Fibroblast of lung (primary cell): Measurements from ENCODE around the gene FGF5. TPM values are rescaled to one million over a fixed set of nuclear protein-coding genes. Genes with fewer than 3 reads are reported as not detected.
"Not testable (repeated sequence)": the region's sequence is repeated elsewhere in the genome, so short reads cannot be mapped to it uniquely, and the experiment has no call there.

Experiments
- DNase-seq, 2 donors: peaks; one replicate each; pipeline versions ENCODE4 v3.0.0 to v3.0.0-alpha.2; 2010; ENCODE audit warnings: low read depth in 2 of 2
- H2AFZ ChIP-seq: 2 replicates; pipeline ENCODE4 v1.5.1; 2012; ENCODE audit warnings: low read length, control low read depth, inconsistent platforms
- H3K27ac ChIP-seq: 2 replicates; pipeline ENCODE4 v1.5.1; 2011; ENCODE audit warnings: low read length, control low read depth; ENCODE audit not compliant: insufficient read depth
- H3K27me3 ChIP-seq: 2 replicates; pipeline ENCODE4 v1.5.1; 2011; ENCODE audit warnings: mild to moderate bottlenecking, low read length; ENCODE audit not compliant: control insufficient read depth, insufficient read depth
- H3K36me3 ChIP-seq: 2 replicates; pipeline ENCODE4 v1.5.1; 2011; ENCODE audit warnings: low read length; ENCODE audit not compliant: control insufficient read depth, insufficient read depth
- H3K4me1 ChIP-seq: 2 replicates; pipeline ENCODE4 v1.5.1; 2011; ENCODE audit warnings: low read length; ENCODE audit not compliant: control insufficient read depth, insufficient read depth; ENCODE audit errors: extremely low read depth
- H3K4me2 ChIP-seq: 2 replicates; pipeline ENCODE4 v1.5.1; 2011; ENCODE audit warnings: low read length, control low read depth; ENCODE audit not compliant: insufficient read depth; ENCODE audit errors: extremely low read depth
- H3K4me3 ChIP-seq, 4 experiments: fragments of 200-600 bp in 1 of 4; sonication (generic) in 1 of 4; replicated peaks in 1 of 4; 2 replicates each; pipeline ENCODE4 v1.5.1; 2011 to 2016; ENCODE audit warnings: low read length in 4 of 4, low read depth in 3 of 4, mild to moderate bottlenecking in 3 of 4, control low read depth in 2 of 4, inconsistent platforms in 1 of 4, mixed read lengths in 1 of 4; ENCODE audit not compliant: insufficient read depth in 1 of 4; ENCODE audit errors: control extremely low read depth in 1 of 4
- H3K79me2 ChIP-seq: 2 replicates; pipeline ENCODE4 v1.5.1; 2012; ENCODE audit warnings: mild to moderate bottlenecking, low read length, inconsistent platforms; ENCODE audit not compliant: control insufficient read depth, insufficient read depth
- H3K9ac ChIP-seq: 2 replicates; pipeline ENCODE4 v1.5.1; 2011; ENCODE audit warnings: mild to moderate bottlenecking, low read length, control low read depth; ENCODE audit not compliant: insufficient read depth
- H3K9me3 ChIP-seq: 2 replicates; pipeline ENCODE4 v1.5.1; 2012; ENCODE audit warnings: low read depth, low read length; ENCODE audit not compliant: control insufficient read depth, insufficient read depth
- H4K20me1 ChIP-seq: 2 replicates; pipeline ENCODE4 v1.5.1; 2011; ENCODE audit warnings: low read length; ENCODE audit not compliant: control insufficient read depth, insufficient read depth; ENCODE audit errors: extremely low read depth
- EZH2 ChIP-seq: IDR thresholded peaks from 2 replicates; pipeline ENCODE4 v1.5.1; 2012; ENCODE audit warnings: low read length, control low read depth, mild to moderate bottlenecking; ENCODE audit errors: missing control alignments
- polyA plus RNA-seq, 2 donors: library from polyadenylated mRNA; depleted of rRNA in 1 of 2; stranded (reverse) in 1 of 2; unstranded in 1 of 2; fragments of >200 nt; gene quantifications; 2 replicates each; pipeline ENCODE4 v1.2.1, GENCODE V29; 2011 to 2012; ENCODE audit warnings: missing spikeins in 1 of 2
- total RNA-seq: library from RNA; depleted of rRNA; stranded (reverse); fragments of >200 nt; gene quantifications from 2 replicates; pipeline ENCODE4 v1.2.1, GENCODE V29; 2014
- TF ChIP-seq, protein P1 (sequence below), 2 donors: IDR thresholded peaks in 1 of 2; conservative IDR thresholded peaks in 1 of 2; 1 replicate in 1 of 2; 2 replicates in 1 of 2; pipeline ENCODE4 v1.5.1; 2011 to 2012; ENCODE audit warnings: low read length in 2 of 2, control low read depth in 1 of 2, inconsistent platforms in 1 of 2, low read depth in 1 of 2, mild to moderate bottlenecking in 1 of 2

FGF5 gene
- total and polyA plus RNA-seq, 2 donors (not counting 1 experiment from before 2014, with no cell fraction given) = 25.8 to 56.4 TPM

DNA sequence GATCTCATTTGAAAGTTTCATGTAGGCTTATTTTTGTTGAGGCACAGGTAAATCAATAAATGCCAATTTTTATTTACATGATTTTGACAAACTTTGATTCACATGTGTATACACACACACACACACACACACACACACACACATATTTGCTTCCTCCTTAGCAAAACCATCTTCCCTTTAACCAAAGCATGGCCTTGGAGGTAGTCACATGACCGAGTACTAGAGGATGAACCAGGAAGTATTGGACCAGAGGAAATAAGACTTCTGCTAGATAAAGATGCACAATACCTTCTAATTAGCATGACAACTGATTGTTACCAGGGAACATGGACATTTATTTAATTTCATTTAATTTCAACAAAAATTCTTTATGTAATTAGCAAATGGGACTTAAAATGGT, 45.7 kb downstream of the FGF5 start:
- TF ChIP-seq, protein P1, sequence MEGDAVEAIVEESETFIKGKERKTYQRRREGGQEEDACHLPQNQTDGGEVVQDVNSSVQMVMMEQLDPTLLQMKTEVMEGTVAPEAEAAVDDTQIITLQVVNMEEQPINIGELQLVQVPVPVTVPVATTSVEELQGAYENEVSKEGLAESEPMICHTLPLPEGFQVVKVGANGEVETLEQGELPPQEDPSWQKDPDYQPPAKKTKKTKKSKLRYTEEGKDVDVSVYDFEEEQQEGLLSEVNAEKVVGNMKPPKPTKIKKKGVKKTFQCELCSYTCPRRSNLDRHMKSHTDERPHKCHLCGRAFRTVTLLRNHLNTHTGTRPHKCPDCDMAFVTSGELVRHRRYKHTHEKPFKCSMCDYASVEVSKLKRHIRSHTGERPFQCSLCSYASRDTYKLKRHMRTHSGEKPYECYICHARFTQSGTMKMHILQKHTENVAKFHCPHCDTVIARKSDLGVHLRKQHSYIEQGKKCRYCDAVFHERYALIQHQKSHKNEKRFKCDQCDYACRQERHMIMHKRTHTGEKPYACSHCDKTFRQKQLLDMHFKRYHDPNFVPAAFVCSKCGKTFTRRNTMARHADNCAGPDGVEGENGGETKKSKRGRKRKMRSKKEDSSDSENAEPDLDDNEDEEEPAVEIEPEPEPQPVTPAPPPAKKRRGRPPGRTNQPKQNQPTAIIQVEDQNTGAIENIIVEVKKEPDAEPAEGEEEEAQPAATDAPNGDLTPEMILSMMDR (conservative IDR thresholded peaks at IDR 0.05 in 1 of 2, IDR thresholded peaks at IDR 0.05 in 1 of 2; ENCODE audit: low read depth in 1 of 2, low read length in 2 of 2) = no peak
- no peak for TF ChIP-seq EZH2
- Histone ChIP-seq H3K36me3 (no peaks in the 10 kb centered on the region), H3K4me3 (no peak overlapping the region), H4K20me1 (no peaks in the 10 kb centered on the region), H3K27ac (no peak overlapping the region), H3K4me2 (no peak overlapping the region), H3K9me3 (no peaks in the 10 kb centered on the region), H3K4me1 (peaks cover 18% of the 10 kb centered on the region), H3K27me3 (no peaks in the 10 kb centered on the region), H3K79me2 (no peaks in the 10 kb centered on the region), H2AFZ (no peak overlapping the region), H3K9ac (no peak overlapping the region)
- no peak for DNase-seq

DNA sequence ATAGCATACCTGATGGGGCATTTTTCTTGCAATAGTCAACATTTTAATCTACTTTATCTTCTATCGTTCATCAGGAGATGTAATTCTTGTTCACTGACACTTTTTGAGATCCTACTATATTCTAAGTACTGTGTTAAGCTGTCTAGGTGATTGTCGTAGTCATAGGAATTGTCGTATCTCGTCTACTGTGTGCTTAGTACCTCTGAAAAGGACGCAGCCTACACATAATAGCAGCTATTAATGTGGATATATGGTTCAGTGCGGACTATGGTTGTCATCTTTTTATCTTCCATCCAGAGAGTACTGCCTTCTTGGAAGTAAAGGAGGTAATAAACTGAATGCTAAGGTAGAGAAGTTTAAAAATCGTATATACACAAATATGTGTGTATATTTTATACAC, 47.2 kb downstream of the FGF5 start:
- Histone ChIP-seq H3K4me3 (no peak overlapping the region), H3K79me2 (no peaks in the 10 kb centered on the region), H3K9me3 (no peaks in the 10 kb centered on the region), H3K4me1 (peaks cover 4% of the 10 kb centered on the region), H3K27ac (no peak overlapping the region), H3K27me3 (no peaks in the 10 kb centered on the region), H3K4me2 (no peak overlapping the region), H3K9ac (no peak overlapping the region), H3K36me3 (no peaks in the 10 kb centered on the region), H2AFZ (no peak overlapping the region), H4K20me1 (no peaks in the 10 kb centered on the region)
- TF ChIP-seq, protein P1 (conservative IDR thresholded peaks at IDR 0.05 in 1 of 2, IDR thresholded peaks at IDR 0.05 in 1 of 2; ENCODE audit: low read depth in 1 of 2, low read length in 2 of 2) = no peak
- no peak for TF ChIP-seq EZH2
- DNase-seq = no peak

DNA sequence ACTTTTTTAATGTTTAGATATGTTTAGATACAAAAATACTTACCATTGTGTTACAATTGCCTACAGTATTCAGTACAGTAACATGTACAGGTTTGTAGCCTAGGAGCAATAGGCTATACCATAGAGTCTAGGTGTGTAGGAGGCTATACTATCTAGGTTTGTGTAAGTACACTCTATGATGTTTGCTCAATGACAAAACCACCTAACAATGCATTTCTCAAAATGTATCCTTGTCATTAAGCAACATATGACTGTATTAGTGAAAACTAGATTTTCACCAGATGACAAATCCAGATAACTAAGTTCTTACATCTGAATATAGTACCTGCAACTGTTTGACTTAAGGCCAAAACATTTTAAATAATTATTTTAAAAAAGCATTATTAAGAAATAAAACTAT, 49.4 kb downstream of the FGF5 start:
- H3K9me3 ChIP-seq, DNase-seq, H3K27ac ChIP-seq, H3K27me3 ChIP-seq, H4K20me1 ChIP-seq, H3K9ac ChIP-seq, H2AFZ ChIP-seq, H3K4me1 ChIP-seq, H3K36me3 ChIP-seq, H3K4me2 ChIP-seq, H3K4me3 ChIP-seq, H3K79me2 ChIP-seq: not testable (repeated sequence)
